Measurements from ENCODE around the gene TFF3.

DNA sequence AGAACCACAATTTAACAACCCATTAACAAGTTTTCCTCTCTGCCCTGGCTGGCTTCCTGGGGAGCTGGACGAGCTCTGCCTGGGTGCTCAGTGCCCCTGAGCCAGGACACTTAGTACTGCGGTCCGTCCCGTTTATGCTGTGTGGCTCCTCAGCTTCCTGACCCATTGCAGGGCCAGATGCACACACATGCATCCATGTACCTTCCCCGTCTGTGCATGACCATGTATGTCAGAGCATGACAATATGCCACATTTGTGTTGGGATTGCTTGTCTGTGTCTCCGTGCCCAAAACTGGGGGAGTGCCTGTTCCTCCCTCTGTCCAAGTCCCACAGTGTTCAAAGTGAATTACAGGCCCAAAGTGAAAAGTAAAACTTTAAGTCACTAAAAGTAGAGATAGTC, 9.7 kb upstream of the TFF3 start:
- TF ChIP-seq, protein P1, sequence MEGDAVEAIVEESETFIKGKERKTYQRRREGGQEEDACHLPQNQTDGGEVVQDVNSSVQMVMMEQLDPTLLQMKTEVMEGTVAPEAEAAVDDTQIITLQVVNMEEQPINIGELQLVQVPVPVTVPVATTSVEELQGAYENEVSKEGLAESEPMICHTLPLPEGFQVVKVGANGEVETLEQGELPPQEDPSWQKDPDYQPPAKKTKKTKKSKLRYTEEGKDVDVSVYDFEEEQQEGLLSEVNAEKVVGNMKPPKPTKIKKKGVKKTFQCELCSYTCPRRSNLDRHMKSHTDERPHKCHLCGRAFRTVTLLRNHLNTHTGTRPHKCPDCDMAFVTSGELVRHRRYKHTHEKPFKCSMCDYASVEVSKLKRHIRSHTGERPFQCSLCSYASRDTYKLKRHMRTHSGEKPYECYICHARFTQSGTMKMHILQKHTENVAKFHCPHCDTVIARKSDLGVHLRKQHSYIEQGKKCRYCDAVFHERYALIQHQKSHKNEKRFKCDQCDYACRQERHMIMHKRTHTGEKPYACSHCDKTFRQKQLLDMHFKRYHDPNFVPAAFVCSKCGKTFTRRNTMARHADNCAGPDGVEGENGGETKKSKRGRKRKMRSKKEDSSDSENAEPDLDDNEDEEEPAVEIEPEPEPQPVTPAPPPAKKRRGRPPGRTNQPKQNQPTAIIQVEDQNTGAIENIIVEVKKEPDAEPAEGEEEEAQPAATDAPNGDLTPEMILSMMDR (conservative IDR thresholded peaks at IDR 0.05; ENCODE audit: low read depth in 2 of 2) = no peak
- TF ChIP-seq EZH2phosphoT487 (IDR thresholded peaks at IDR 0.05; ENCODE audit: unreplicated experiment) = no peak

Measured in GM23338 (cell line).